HepG2 (cell line): Measurements from ENCODE around the gene GSK3A. TPM values are rescaled to one million over a fixed set of nuclear protein-coding genes. Genes with fewer than 3 reads are reported as not detected.

Experiments used
- ATAC-seq: fragments of 200-7000 bp; cut with Tn5 transposase; 3 replicates; pipeline ENCODE4 v1.9.1; 2020; ENCODE audit warnings: mild to moderate bottlenecking, moderate library complexity
- BruUV-seq: library from RNA; stranded (reverse); fragments of 400-500 nt; replicated peaks from 2 replicates; lab custom pipeline; 2021; lab: Mats Ljungman, UMichigan
- CTCF ChIA-PET: fragments of 300-600 bp; formaldehyde crosslinking; extraction: SDS; loops from one replicate; lab custom pipeline; 2021; ENCODE audit warnings: low total read pairs, inconsistent platforms, low intra/inter-chr PET ratio; lab: Yijun Ruan, JAX
- POLR2A ChIA-PET: fragments of 350-600 bp; sonication (Branson Sonifier 250); formaldehyde crosslinking; loops from one replicate; lab custom pipeline; 2020; ENCODE audit warnings: antibody characterized with exemption, inconsistent platforms; lab: Yijun Ruan, JAX
- DNase-seq: peaks from one replicate; pipeline ENCODE4 v3.0.0-alpha.2; 2015; ENCODE audit warnings: low spot score
- FAIRE-seq: peaks from 3 replicates; lab custom pipeline; 2011; peaks lifted over from hg19 to GRCh38; lab: Jason Lieb, UNC
- H2AFZ ChIP-seq: one replicate; pipeline ENCODE4 v1.6.1; 2011; ENCODE audit warnings: low read length, inconsistent platforms
- H3K27ac ChIP-seq: fragments of 300-600 bp; 3 replicates; pipeline ENCODE4 v1.8.0; 2011; ENCODE audit warnings: mixed run types, mild to moderate bottlenecking, mixed read lengths, low read length, inconsistent platforms; ENCODE audit not compliant: insufficient read depth; ENCODE audit errors: extremely low read length
- H3K27me3 ChIP-seq, 2 experiments: fragments of 200-600 bp in 1 of 2; 2 replicates in 1 of 2; 3 replicates in 1 of 2; pipeline versions ENCODE4 v1.6.0 to v1.8.0; 2011; ENCODE audit warnings: low read length in 2 of 2, mild to moderate bottlenecking in 2 of 2, moderate library complexity in 2 of 2, inconsistent platforms in 1 of 2; ENCODE audit not compliant: insufficient read depth in 2 of 2, control insufficient read depth in 1 of 2
- H3K36me3 ChIP-seq, 2 experiments: fragments of 200-600 bp in 1 of 2; replicated peaks in 1 of 2; 2 replicates in 1 of 2; 3 replicates in 1 of 2; pipeline versions ENCODE4 v1.5.1 to v1.8.0; 2011; ENCODE audit warnings: low read length in 2 of 2, inconsistent platforms in 1 of 2; ENCODE audit not compliant: insufficient read depth in 2 of 2, control insufficient read depth in 1 of 2
- H3K4me1 ChIP-seq: 2 replicates; pipeline ENCODE4 v1.5.1; 2012; ENCODE audit warnings: low read length, inconsistent platforms; ENCODE audit not compliant: insufficient read depth
- H3K4me2 ChIP-seq: 2 replicates; pipeline ENCODE4 v1.6.0; 2011; ENCODE audit warnings: low read depth, low read length, inconsistent platforms
- H3K4me3 ChIP-seq, 3 experiments: fragments of 200-600 bp in 1 of 3; sonication (generic), shearing (Covaris generic) in 1 of 3; replicated peaks in 1 of 3; 2 replicates each; pipeline ENCODE4 v1.5.1; 2011 to 2016; ENCODE audit warnings: low read length in 3 of 3, inconsistent platforms in 2 of 3, low read depth in 2 of 3, mild to moderate bottlenecking in 2 of 3, control low read depth in 1 of 3, mixed read lengths in 1 of 3; ENCODE audit not compliant: insufficient read depth in 1 of 3
- H3K79me2 ChIP-seq: one replicate; pipeline ENCODE4 v1.6.1; 2011; ENCODE audit warnings: low read length, inconsistent platforms; ENCODE audit not compliant: insufficient read depth
- H3K9ac ChIP-seq: 2 replicates; pipeline ENCODE4 v1.6.0; 2011; ENCODE audit warnings: mild to moderate bottlenecking, low read depth, low read length, inconsistent platforms; ENCODE audit not compliant: insufficient read depth
- H3K9me3 ChIP-seq: 2 replicates; pipeline ENCODE4 v1.5.1; 2012; ENCODE audit warnings: mild to moderate bottlenecking, low read length
- H4K20me1 ChIP-seq: 2 replicates; pipeline ENCODE4 v1.6.0; 2011; ENCODE audit warnings: inconsistent platforms, mild to moderate bottlenecking, low read length, moderate library complexity; ENCODE audit not compliant: insufficient read depth
- DMAP1 ChIP-seq: IDR thresholded peaks from 2 replicates; pipeline ENCODE4 v1.6.1; 2016
- DPF2 ChIP-seq: sonication (generic); formaldehyde crosslinking; IDR thresholded peaks from 2 replicates; pipeline ENCODE4 v1.4.0; 2020; ENCODE audit warnings: mild to moderate bottlenecking, low read depth, missing genetic modification reagents, borderline replicate concordance
- FOXA3 ChIP-seq: IDR thresholded peaks from 2 replicates; pipeline ENCODE4 v1.6.1; 2016; ENCODE audit warnings: missing genetic modification reagents, missing compliant biosample characterization
- KLF12 ChIP-seq: sonication (generic); formaldehyde crosslinking; IDR thresholded peaks from 2 replicates; pipeline ENCODE4 v1.4.0; 2020; ENCODE audit warnings: missing genetic modification reagents, borderline replicate concordance
- MXD3 ChIP-seq: IDR thresholded peaks from 2 replicates; pipeline ENCODE4 v1.6.1; 2016; ENCODE audit warnings: mild to moderate bottlenecking, missing biosample characterization, missing genetic modification reagents
- NFE2L2 ChIP-seq: fragments of 150-350 bp; IDR thresholded peaks from 2 replicates; pipeline ENCODE4 v1.6.1; 2014; ENCODE audit warnings: low read length
- NONO ChIP-seq, 2 experiments: fragments of 450-650 bp in 1 of 2; sonication (generic) in 1 of 2; formaldehyde crosslinking in 1 of 2; IDR thresholded peaks in 1 of 2; conservative IDR thresholded peaks in 1 of 2; 2 replicates each; pipeline versions ENCODE4 v1.6.1 to v1.8.0; 2017 to 2022; ENCODE audit warnings: mild to moderate bottlenecking in 1 of 2, missing genetic modification reagents in 1 of 2, moderate library complexity in 1 of 2
- NR2F2 ChIP-seq: IDR thresholded peaks from 2 replicates; pipeline ENCODE4 v1.6.1; 2012; ENCODE audit warnings: low read depth, inconsistent platforms, borderline replicate concordance
- PCBP1 ChIP-seq: fragments of 200-400 bp; formaldehyde crosslinking; IDR thresholded peaks from 2 replicates; pipeline ENCODE4 v1.6.1; 2017; ENCODE audit warnings: mild to moderate bottlenecking, low read depth, low read length, borderline replicate concordance
- PRDM15 ChIP-seq: sonication (generic); formaldehyde crosslinking; IDR thresholded peaks from 2 replicates; pipeline ENCODE4 v1.4.0; 2020; ENCODE audit warnings: missing genetic modification reagents
- RAD51 ChIP-seq: fragments of 450-650 bp; IDR thresholded peaks from 2 replicates; pipeline ENCODE4 v1.6.1; 2016; ENCODE audit warnings: borderline replicate concordance
- SP5 ChIP-seq: IDR thresholded peaks from 2 replicates; pipeline ENCODE4 v1.6.1; 2016; ENCODE audit warnings: low read depth, borderline replicate concordance
- ZBTB7A ChIP-seq: sonication (generic); formaldehyde crosslinking; IDR thresholded peaks from 2 replicates; pipeline ENCODE4 v1.8.0; 2022; ENCODE audit warnings: mild to moderate bottlenecking, missing genetic modification reagents
- ZKSCAN1 ChIP-seq: fragments of 150-350 bp; IDR thresholded peaks from 2 replicates; pipeline ENCODE4 v1.6.1; 2014; ENCODE audit warnings: low read length
- ZNF234 ChIP-seq: sonication (generic); formaldehyde crosslinking; conservative IDR thresholded peaks from 2 replicates; pipeline ENCODE4 v1.5.1; 2020; ENCODE audit warnings: mild to moderate bottlenecking, missing genetic modification reagents
- ZNF263 ChIP-seq: sonication (generic); formaldehyde crosslinking; IDR thresholded peaks from 2 replicates; pipeline ENCODE4 v1.4.0; 2020; ENCODE audit warnings: missing genetic modification reagents
- ZNF569 ChIP-seq: sonication (generic); formaldehyde crosslinking; IDR thresholded peaks from 2 replicates; pipeline ENCODE4 v1.5.0; 2020; ENCODE audit warnings: mild to moderate bottlenecking, missing genetic modification reagents, moderate library complexity, borderline replicate concordance
- ZNF768 ChIP-seq: sonication (generic); formaldehyde crosslinking; IDR thresholded peaks from 2 replicates; pipeline ENCODE4 v1.4.0; 2020; ENCODE audit warnings: missing genetic modification reagents
- ZNF883 ChIP-seq: sonication (generic); formaldehyde crosslinking; IDR thresholded peaks from 2 replicates; pipeline ENCODE4 v1.5.1; 2020; ENCODE audit warnings: mild to moderate bottlenecking, missing genetic modification reagents; ENCODE audit errors: not compliant biosample characterization
- WGBS: methylation state at CpG from one replicate; pipeline ENCODE4 v1.1.6; 2017; ENCODE audit warnings: low lambda C conversion rate; 5-methylcytosine and 5-hydroxymethylcytosine counted together
- in situ Hi-C: cut with HindIII; loops from 2 replicates; pipeline ENCODE4 v1.10.0; 2017; ENCODE audit warnings: low pct_unique_long_range_greater_than_20kb; ENCODE audit not compliant: extremely low pct_ligation_motif_present
- intact Hi-C: fragments of 100-400 bp; cut with micrococcal nuclease; formaldehyde crosslinking; loops from one replicate; pipeline ENCODE4 v1.10.0; 2022; ENCODE audit not compliant: unreplicated experiment
- polyA plus RNA-seq, 8 experiments: library from polyadenylated mRNA; depleted of rRNA in 3 of 8; stranded (reverse) in 7 of 8; unstranded in 1 of 8; fragments of >200 nt; fragmentation: Illumina TruSeq in 4 of 8; extraction: Trizol in 4 of 8; gene quantifications; 2 replicates each; pipeline versions ENCODE4 v1.2.1 to v1.2.3, GENCODE V29; 2011 to 2016; ENCODE audit warnings: low read depth in 4 of 8, missing spikeins in 1 of 8, mixed read lengths in 1 of 8; ENCODE audit not compliant: insufficient read depth in 1 of 8
- total RNA-seq, 5 experiments: library from RNA; depleted of rRNA; stranded (reverse); fragments of >200 nt; fragmentation: Illumina TruSeq; extraction: Trizol; gene quantifications; 2 replicates each; pipeline ENCODE4 v1.2.3, GENCODE V29; 2016; ENCODE audit warnings: low read depth in 1 of 5
- TF ChIP-seq, protein P1 (sequence below): sonication (generic); formaldehyde crosslinking; IDR thresholded peaks from 2 replicates; pipeline ENCODE4 v1.5.0; 2020; ENCODE audit warnings: missing genetic modification reagents

The GSK3A gene
- total and polyA plus RNA-seq, 2 of the 13 experiments (the other 11 are each of a cell fraction or from before 2014, with no cell fraction given) = 16.9 to 52.5 TPM

GRCh38 chr19:42242069-42242511 lies 312 bp downstream of the GSK3A start:
- FAIRE-seq = no peak
- no TSS peak for BruUV-seq
- Histone ChIP-seq H2AFZ (no peak overlapping the region), H3K36me3 (peaks cover 0 to 18% of the 10 kb centered on the region in 2 experiments; a peak in 3 of 5 replicates), H3K4me1 (peaks cover 43% of the 10 kb centered on the region), H3K4me3 (peak overlapping the region; percentile 79 to 90 (median 81)), H3K27me3 (no peaks in the 10 kb centered on the region; a peak in 1 of 5 replicates), H3K27ac (peak overlapping the region; percentile 58), H3K9ac (peak overlapping the region; percentile 97), H4K20me1 (peaks cover 10% of the 10 kb centered on the region; the same call in 1 of the 2 replicates), H3K79me2 (peaks cover 20% of the 10 kb centered on the region), H3K9me3 (no peaks in the 10 kb centered on the region), H3K4me2 (peak overlapping the region; percentile 75)
- in situ Hi-C loops (no loop called here), intact Hi-C loops (loop anchor here (1.0 kb wide), 1 partner anchor 22 kb away; the partner anchor contains the start of gene ZNF526)
- ChIA-PET POLR2A (interaction anchor here (0.6 to 6.6 kb wide), 17 partner anchors 9 to 358 kb away, joined by 3 to 117 read pairs (median 9); partner anchors contain the start of genes CEACAM1, DEDD2, PAFAH1B3 and PRR19), CTCF (no interaction called here)
- WGBS = 2% methylated on average over 8 of the region's 49 CpGs
- no peak for DNase-seq
- no peak for ATAC-seq
- TF ChIP-seq ZKSCAN1 (no peak), PRDM15 (CRISPR knock-in tag) (no peak), ZNF768 (CRISPR knock-in tag) (no peak; the same call in 1 of the 2 replicates), ZNF263 (CRISPR knock-in tag) (no peak), KLF12 (no peak), ZBTB7A (CRISPR knock-in tag) (no peak), ZNF569 (CRISPR knock-in tag) (no peak), ZNF234 (CRISPR knock-in tag) (no peak), MXD3 (CRISPR knock-in tag) (no peak), FOXA3 (CRISPR knock-in tag) (no peak), ZNF883 (CRISPR knock-in tag) (no peak), NR2F2 (no peak), SP5 (CRISPR knock-in tag) (no peak), DPF2 (CRISPR knock-in tag) (no peak), NFE2L2 (no peak), NONO (IDR thresholded peaks at IDR 0.05) (no peak), NONO (CRISPR knock-in tag; conservative IDR thresholded peaks at IDR 0.05) (no peak), DMAP1 (CRISPR knock-in tag) (no peak), RAD51 (no peak), PCBP1 (no peak)
- TF ChIP-seq, protein P1, sequence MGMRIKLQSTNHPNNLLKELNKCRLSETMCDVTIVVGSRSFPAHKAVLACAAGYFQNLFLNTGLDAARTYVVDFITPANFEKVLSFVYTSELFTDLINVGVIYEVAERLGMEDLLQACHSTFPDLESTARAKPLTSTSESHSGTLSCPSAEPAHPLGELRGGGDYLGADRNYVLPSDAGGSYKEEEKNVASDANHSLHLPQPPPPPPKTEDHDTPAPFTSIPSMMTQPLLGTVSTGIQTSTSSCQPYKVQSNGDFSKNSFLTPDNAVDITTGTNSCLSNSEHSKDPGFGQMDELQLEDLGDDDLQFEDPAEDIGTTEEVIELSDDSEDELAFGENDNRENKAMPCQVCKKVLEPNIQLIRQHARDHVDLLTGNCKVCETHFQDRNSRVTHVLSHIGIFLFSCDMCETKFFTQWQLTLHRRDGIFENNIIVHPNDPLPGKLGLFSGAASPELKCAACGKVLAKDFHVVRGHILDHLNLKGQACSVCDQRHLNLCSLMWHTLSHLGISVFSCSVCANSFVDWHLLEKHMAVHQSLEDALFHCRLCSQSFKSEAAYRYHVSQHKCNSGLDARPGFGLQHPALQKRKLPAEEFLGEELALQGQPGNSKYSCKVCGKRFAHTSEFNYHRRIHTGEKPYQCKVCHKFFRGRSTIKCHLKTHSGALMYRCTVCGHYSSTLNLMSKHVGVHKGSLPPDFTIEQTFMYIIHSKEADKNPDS (CRISPR knock-in tag) = no peak
